GM19324 (cell line): ENCODE data around the gene ZFYVE28.

Source experiments
- ATAC-seq: cut with Tn5 transposase; IDR thresholded peaks from one replicate; pipeline ENCODE4 v1.9.1; 2021; ENCODE audit warnings: mild to moderate bottlenecking, moderate library complexity; ENCODE audit not compliant: unreplicated experiment, low FRiP score

The ZFYVE28 gene

GRCh38 chr4:2371765-2372487, 46.5 kb downstream of the ZFYVE28 start:
- no peak for ATAC-seq

- no peak for ATAC-seq
These were observed 47.7 kb downstream of the ZFYVE28 start for GRCh38 chr4:2370597-2371320.

- ATAC-seq: no peak
These were observed 49.6 kb downstream of the ZFYVE28 start for GRCh38 chr4:2368746-2369437.

- ATAC-seq: no peak
These were observed 50.8 kb downstream of the ZFYVE28 start for GRCh38 chr4:2367626-2368025.

- ATAC-seq: no peak
These were observed 51.9 kb downstream of the ZFYVE28 start for GRCh38 chr4:2366252-2367192.

GRCh38 chr4:2365913-2366210, 52.6 kb downstream of the ZFYVE28 start:
- ATAC-seq: no peak

- no peak for ATAC-seq
These were observed 53.2 kb downstream of the ZFYVE28 start for GRCh38 chr4:2365054-2365912.

GRCh38 chr4:2364654-2365053, 53.8 kb downstream of the ZFYVE28 start:
- ATAC-seq: no peak

GRCh38 chr4:2363951-2364653, 54.3 kb downstream of the ZFYVE28 start:
- no peak for ATAC-seq

- ATAC-seq: no peak
These were observed 55.3 kb downstream of the ZFYVE28 start for GRCh38 chr4:2363056-2363721.

- ATAC-seq: no peak
These were observed 56.0 kb downstream of the ZFYVE28 start for GRCh38 chr4:2362266-2363055.

GRCh38 chr4:2361366-2362265, 56.8 kb downstream of the ZFYVE28 start:
- no peak for ATAC-seq

- no peak for ATAC-seq
These were observed 58.1 kb downstream of the ZFYVE28 start for GRCh38 chr4:2360396-2360730.

GRCh38 chr4:2359591-2360395, 58.7 kb downstream of the ZFYVE28 start:
- ATAC-seq: no peak

GRCh38 chr4:2357821-2358745, 60.4 kb downstream of the ZFYVE28 start:
- no peak for ATAC-seq
